GM19035 (cell line): ENCODE data around the gene THSD7A.
"Not testable (repeated sequence)": the region's sequence is repeated elsewhere in the genome, so short reads cannot be mapped to it uniquely, and the experiment has no call there.

ENCODE experiments used
- ATAC-seq: cut with Tn5 transposase; IDR thresholded peaks from one replicate; pipeline ENCODE4 v1.9.1; 2021; ENCODE audit not compliant: unreplicated experiment

Gene THSD7A

GRCh38 chr7:11524476-11525397 lies 307.3 kb downstream of the THSD7A start:
- ATAC-seq, result no peak

- not testable (repeated sequence) for ATAC-seq
These were observed 310.0 kb downstream of the THSD7A start for GRCh38 chr7:11521964-11522499.

- no peak for ATAC-seq
These were observed 314.1 kb downstream of the THSD7A start for GRCh38 chr7:11517853-11518252.

GRCh38 chr7:11516328-11516727 lies 315.7 kb downstream of the THSD7A start:
- no peak for ATAC-seq

GRCh38 chr7:11513460-11513859 lies 318.5 kb downstream of the THSD7A start:
- ATAC-seq, result no peak

- ATAC-seq, result no peak
These were observed 324.1 kb downstream of the THSD7A start for GRCh38 chr7:11507929-11508328.

- no peak for ATAC-seq
These were observed 325.6 kb downstream of the THSD7A start for GRCh38 chr7:11506417-11506816.

- ATAC-seq, result no peak
These were observed 326.5 kb downstream of the THSD7A start for GRCh38 chr7:11505471-11505985.

- no peak for ATAC-seq
These were observed 339.7 kb downstream of the THSD7A start for GRCh38 chr7:11492307-11492706.

GRCh38 chr7:11491811-11492210 lies 340.2 kb downstream of the THSD7A start:
- ATAC-seq, result no peak

- no peak for ATAC-seq
These were observed 342.7 kb downstream of the THSD7A start for GRCh38 chr7:11489280-11489679.

GRCh38 chr7:11486271-11486670 lies 345.7 kb downstream of the THSD7A start:
- no peak for ATAC-seq

- ATAC-seq, result no peak
These were observed 346.4 kb downstream of the THSD7A start for GRCh38 chr7:11485636-11486035.

GRCh38 chr7:11480143-11480542 lies 351.9 kb downstream of the THSD7A start:
- ATAC-seq, result no peak

GRCh38 chr7:11478882-11479281 lies 353.1 kb downstream of the THSD7A start:
- no peak for ATAC-seq

GRCh38 chr7:11478426-11478825 lies 353.6 kb downstream of the THSD7A start:
- no peak for ATAC-seq

- no peak for ATAC-seq
These were observed 357.0 kb downstream of the THSD7A start for GRCh38 chr7:11474902-11475585.

GRCh38 chr7:11473807-11474424 lies 358.1 kb downstream of the THSD7A start:
- ATAC-seq, result no peak

- ATAC-seq, result no peak
These were observed 358.8 kb downstream of the THSD7A start for GRCh38 chr7:11473220-11473619.

GRCh38 chr7:11472646-11473045 lies 359.4 kb downstream of the THSD7A start:
- ATAC-seq, result no peak

GRCh38 chr7:11471255-11471654 lies 360.7 kb downstream of the THSD7A start:
- ATAC-seq, result no peak
